Mononuclear cell (primary cell): ENCODE measurements around the gene TARBP1. TPM values are rescaled to one million over a fixed set of nuclear protein-coding genes. Genes with fewer than 3 reads are reported as not detected.
"Not testable (repeated sequence)": the region's sequence is repeated elsewhere in the genome, so short reads cannot be mapped to it uniquely, and the experiment has no call there.

Experiments
- H3K27me3 ChIP-seq: 2 replicates; pipeline ENCODE4 v1.6.0; 2011; ENCODE audit warnings: low read length, control low read depth; ENCODE audit not compliant: insufficient read depth
- H3K4me1 ChIP-seq: 2 replicates; pipeline ENCODE4 v1.5.1; 2011; ENCODE audit warnings: mild to moderate bottlenecking, low read length, control low read depth; ENCODE audit not compliant: insufficient read depth
- H3K4me3 ChIP-seq: 2 replicates; pipeline ENCODE4 v1.5.1; 2011; ENCODE audit warnings: mild to moderate bottlenecking, low read length, moderate library complexity
- H3K9me3 ChIP-seq: 2 replicates; pipeline ENCODE4 v1.5.1; 2011; ENCODE audit warnings: low read depth, mild to moderate bottlenecking, control low read depth, low read length
- total RNA-seq: library from RNA; depleted of rRNA; stranded (reverse); fragments of >200 nt; gene quantifications from one replicate; pipeline ENCODE4 v1.2.3, GENCODE V29; 2012

TARBP1 gene
- total RNA-seq, 1 donor: 21.0 TPM

DNA sequence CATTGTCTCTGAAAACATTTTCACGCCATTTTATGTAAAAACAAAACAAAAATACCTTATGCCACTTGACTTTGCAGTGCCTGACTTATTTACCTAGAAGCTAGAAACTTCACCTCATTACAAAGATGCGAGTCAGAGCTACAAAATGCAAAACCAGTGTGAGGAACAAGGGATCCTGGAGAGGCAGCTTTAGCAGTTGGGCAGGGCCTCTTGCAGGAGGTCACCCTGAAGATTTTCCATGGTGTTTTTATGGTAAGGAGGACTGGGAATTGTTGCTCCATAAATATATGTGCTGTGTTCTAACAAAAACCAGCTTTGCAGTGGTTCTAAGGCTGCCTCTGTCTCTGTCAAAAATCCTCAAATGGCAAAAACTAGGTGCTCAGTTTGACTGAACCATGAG is 36.4 kb upstream of the TARBP1 start:
- H3K27me3 ChIP-seq: no peaks in the 10 kb centered on the region
- H3K4me3 ChIP-seq: no peak overlapping the region
- peaks cover 70% of the 10 kb centered on the region for H3K4me1 ChIP-seq
- H3K9me3 ChIP-seq: no peaks in the 10 kb centered on the region

- H3K4me3 ChIP-seq: peak overlapping the region; percentile 16
- no peaks in the 10 kb centered on the region for H3K9me3 ChIP-seq
- peaks cover 41% of the 10 kb centered on the region for H3K4me1 ChIP-seq
Observed at GRCh38 chr1:234512451-234512861, 33.5 kb upstream of the TARBP1 start.

DNA sequence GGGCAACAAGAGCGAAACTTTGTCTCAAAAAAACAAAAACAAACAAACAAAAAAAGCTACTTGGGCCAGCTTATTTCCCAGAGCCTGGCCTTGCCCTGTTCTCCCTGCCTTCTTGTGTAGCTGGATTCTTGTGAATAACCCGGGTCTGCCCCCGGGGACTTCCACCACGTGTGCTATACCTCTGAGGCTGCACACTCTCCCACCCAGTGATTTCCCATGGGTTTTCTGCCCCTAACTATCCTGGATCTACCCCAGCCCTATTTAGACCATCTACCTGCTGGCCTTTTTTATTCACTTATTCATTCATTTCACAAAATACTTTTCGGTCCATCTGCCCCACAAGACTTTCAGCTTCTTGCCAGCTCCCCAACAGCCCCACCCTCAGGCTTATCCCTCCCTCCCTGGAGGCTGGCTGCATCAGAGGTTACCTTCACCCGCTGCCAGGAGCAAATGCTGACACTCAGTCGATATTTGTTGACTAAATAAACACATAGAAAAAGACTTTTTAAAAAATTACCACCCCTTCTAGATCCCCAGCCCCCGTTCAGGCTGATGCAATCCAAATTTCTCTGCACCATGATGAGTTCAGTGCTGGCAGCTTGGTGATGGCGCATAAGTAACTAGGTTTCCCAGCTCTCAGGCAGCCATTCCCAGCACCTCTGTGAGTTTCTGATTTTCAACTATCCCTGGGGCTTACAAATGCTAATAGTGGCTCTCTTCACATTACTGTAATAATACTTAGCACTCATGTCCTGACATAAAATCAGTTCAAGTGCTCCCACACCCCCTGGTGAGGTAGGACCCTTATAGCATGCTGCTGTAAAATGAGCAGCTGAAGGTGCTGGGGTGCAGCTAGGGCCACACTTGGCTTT is 30.7 kb upstream of the TARBP1 start:
- Histone ChIP-seq H3K4me1 (peaks cover 23% of the 10 kb centered on the region), H3K4me3 (no peak overlapping the region), H3K27me3 (no peaks in the 10 kb centered on the region), H3K9me3 (no peaks in the 10 kb centered on the region)

More at GRCh38 chr1:234512451-234512861, 33.5 kb upstream of the TARBP1 start:
- no peaks in the 10 kb centered on the region for H3K27me3 ChIP-seq

GRCh38 chr1:234507626-234508387 is 28.8 kb upstream of the TARBP1 start:
- peaks cover 18% of the 10 kb centered on the region for H3K4me1 ChIP-seq
- H3K4me3 ChIP-seq: no peak overlapping the region
- no peaks in the 10 kb centered on the region for H3K27me3 ChIP-seq
- no peaks in the 10 kb centered on the region for H3K9me3 ChIP-seq

GRCh38 chr1:234507089-234507488 is 28.1 kb upstream of the TARBP1 start:
- Histone ChIP-seq H3K27me3 (no peaks in the 10 kb centered on the region), H3K4me1 (peaks cover 13% of the 10 kb centered on the region), H3K9me3 (no peaks in the 10 kb centered on the region), H3K4me3 (no peak overlapping the region)

- no peaks in the 10 kb centered on the region for H3K27me3 ChIP-seq
- H3K4me3 ChIP-seq: no peak overlapping the region
- H3K9me3 ChIP-seq: no peaks in the 10 kb centered on the region
- H3K4me1 ChIP-seq: peaks cover 11% of the 10 kb centered on the region
Observed at GRCh38 chr1:234505769-234506102, 26.8 kb upstream of the TARBP1 start.

DNA sequence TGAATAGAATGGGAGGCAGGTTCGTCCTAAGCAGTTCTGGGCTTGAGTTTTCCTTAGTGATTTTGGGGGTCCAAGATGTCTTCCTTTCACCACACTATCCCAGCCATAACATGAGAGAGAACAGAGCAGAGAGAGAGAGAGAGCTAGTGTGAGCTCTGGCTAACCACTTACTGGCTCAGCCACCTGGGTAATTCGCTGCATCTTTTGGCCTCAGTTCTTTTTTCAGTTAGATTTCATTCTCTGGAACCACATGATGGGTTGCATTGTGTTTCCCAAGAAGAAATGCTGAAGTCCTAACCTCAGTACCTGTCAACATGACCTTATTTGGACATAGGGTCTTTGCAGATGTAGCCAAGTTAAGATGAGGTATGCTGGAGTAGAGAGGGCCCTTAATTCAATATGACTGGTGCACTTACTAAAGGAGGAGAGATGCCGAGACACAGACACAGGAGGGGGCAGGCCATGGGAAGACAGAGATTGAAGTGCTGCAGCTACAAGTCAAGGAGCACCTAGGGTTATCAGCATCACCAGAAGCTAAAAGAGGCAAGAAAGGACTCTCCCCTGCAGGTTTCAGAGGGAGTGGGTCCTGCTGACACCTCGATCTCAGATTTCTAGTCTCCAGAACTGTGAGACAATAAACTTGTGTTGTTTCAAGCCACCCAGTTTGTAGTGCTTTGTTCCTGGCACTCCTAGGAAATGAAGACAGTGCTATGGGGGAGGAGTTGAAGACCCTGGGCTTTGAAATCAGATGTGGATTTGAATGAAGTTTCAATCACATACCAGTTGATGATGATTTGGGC is 26.2 kb upstream of the TARBP1 start:
- Histone ChIP-seq H3K4me3 (no peak overlapping the region), H3K4me1 (peaks cover 17% of the 10 kb centered on the region), H3K9me3 (no peaks in the 10 kb centered on the region), H3K27me3 (no peaks in the 10 kb centered on the region)

- H3K9me3 ChIP-seq, H3K27me3 ChIP-seq, H3K4me3 ChIP-seq: not testable (repeated sequence)
- peaks cover 26% of the 10 kb centered on the region for H3K4me1 ChIP-seq
Observed at GRCh38 chr1:234504251-234504650, 25.3 kb upstream of the TARBP1 start.

- Histone ChIP-seq H3K4me3 (no peak overlapping the region), H3K27me3 (no peaks in the 10 kb centered on the region), H3K9me3 (no peaks in the 10 kb centered on the region), H3K4me1 (peaks cover 32% of the 10 kb centered on the region)
Observed at GRCh38 chr1:234503193-234504050, 24.4 kb upstream of the TARBP1 start.

DNA sequence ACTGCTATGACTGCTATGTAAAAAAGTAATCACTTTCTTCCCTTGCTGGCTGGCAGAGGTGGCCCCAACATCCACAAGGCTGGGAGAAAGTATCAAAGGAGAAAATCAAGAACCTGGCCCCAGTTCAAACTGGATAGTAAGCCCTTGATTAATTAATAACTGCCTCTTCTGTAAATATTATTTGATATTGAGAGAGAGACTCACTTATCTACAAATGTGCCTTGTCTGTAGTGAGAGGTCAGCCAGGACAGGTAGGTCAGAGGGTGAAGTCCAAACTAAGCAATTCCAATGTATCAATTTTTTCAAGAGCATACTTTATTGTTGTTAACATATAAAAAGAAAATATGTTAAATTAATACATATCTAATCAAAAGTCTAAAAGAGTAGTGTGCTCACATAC is 23.8 kb upstream of the TARBP1 start:
- Histone ChIP-seq H3K9me3 (no peaks in the 10 kb centered on the region), H3K4me3 (no peak overlapping the region), H3K27me3 (no peaks in the 10 kb centered on the region), H3K4me1 (peaks cover 32% of the 10 kb centered on the region)

GRCh38 chr1:234500269-234500668 is 21.3 kb upstream of the TARBP1 start:
- H3K4me1 ChIP-seq: peaks cover 26% of the 10 kb centered on the region
- no peaks in the 10 kb centered on the region for H3K9me3 ChIP-seq
- no peaks in the 10 kb centered on the region for H3K27me3 ChIP-seq
- no peak overlapping the region for H3K4me3 ChIP-seq

GRCh38 chr1:234499943-234500245 is 20.9 kb upstream of the TARBP1 start:
- Histone ChIP-seq H3K9me3 (no peaks in the 10 kb centered on the region), H3K27me3 (no peaks in the 10 kb centered on the region), H3K4me1 (peaks cover 24% of the 10 kb centered on the region), H3K4me3 (no peak overlapping the region)

- Histone ChIP-seq H3K27me3 (no peaks in the 10 kb centered on the region), H3K4me3 (no peak overlapping the region), H3K4me1 (peaks cover 24% of the 10 kb centered on the region), H3K9me3 (no peaks in the 10 kb centered on the region)
Observed at GRCh38 chr1:234499119-234499942, 20.4 kb upstream of the TARBP1 start.
